ENCODE results near the gene KCNS1.

The KCNS1 gene

DNA sequence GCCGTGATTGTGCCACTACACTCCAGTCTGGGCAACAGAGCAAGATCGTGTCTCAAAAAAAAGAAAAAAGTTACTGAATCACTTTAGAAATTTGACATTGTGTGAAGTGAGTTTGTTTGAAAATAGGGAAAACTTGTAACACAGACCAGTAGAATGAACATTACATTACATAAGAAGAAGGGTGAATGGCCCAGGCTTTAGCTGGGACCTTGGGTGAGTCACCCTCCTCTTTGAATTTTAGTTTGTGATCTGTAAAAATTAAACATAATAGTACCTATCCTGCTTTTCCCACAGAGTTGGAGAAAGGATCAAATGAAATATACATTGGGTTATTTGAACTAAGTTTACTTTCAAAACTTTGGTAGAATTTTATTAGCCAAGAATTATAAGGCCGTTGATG lies 56.3 kb downstream of the KCNS1 start:
- DNase-seq: no peak

DNA sequence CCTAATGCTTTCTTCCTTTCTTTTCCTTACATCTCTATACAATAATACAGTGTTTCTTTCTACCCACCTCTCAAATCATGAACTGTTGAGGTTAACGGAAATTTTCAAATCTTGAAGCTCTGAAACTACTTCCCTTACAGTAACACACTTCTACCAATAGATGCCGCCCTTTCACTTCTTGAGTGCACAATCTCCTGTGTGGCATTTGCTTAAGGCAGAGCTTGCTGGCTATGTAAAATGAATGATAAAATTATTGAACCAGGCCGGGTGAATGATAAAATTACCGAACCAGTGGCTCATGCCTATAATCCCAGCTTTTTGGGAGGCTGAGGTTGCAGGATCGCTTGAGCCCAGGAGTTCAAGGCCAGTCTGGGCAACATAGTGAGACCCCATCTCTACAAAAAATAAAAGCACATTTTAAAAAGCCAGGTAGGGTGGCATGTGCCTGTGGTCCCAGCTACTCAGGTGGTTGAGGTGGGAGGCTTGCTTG lies 56.8 kb downstream of the KCNS1 start:
- peak; percentile 67 to 84 for DNase-seq

DNA sequence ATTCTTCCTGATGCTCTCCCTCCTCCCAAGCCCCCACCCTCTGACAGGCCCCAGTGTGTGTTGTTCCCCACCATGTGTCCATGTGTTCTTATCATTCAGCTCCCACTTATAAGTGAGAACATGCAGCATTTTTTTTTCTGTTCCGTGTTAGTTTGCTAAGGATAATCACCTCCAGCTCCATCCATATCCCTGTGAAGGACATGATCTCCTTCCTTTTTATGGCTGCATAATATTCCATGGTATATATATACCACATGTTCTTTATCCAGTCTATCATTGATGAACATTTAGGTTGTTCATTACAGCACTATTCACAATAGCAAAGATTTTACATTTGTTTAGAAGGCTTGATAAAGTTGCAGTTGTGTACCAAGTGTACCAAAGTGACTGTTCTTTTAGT lies 57.9 kb downstream of the KCNS1 start:
- DNase-seq: no peak

Measured in SHP77 (cell line).